Fibroblast of the conjunctiva (primary cell): ENCODE results near the gene OPCML.

Experiments
- DNase-seq: peaks from one replicate; pipeline ENCODE4 v3.0.0-alpha.2; 2010; ENCODE audit warnings: low read depth

The OPCML gene

GRCh38 chr11:133503236-133503635, 29.1 kb downstream of the OPCML start:
- DNase-seq, result no peak

- DNase-seq, result no peak
Observed at GRCh38 chr11:133501643-133502539, 30.4 kb downstream of the OPCML start.

GRCh38 chr11:133500936-133501335, 31.4 kb downstream of the OPCML start:
- no peak for DNase-seq

- DNase-seq, result no peak
Observed at GRCh38 chr11:133500435-133500834, 31.9 kb downstream of the OPCML start.

GRCh38 chr11:133498969-133499368, 33.3 kb downstream of the OPCML start:
- DNase-seq, result no peak

- DNase-seq, result no peak
Observed at GRCh38 chr11:133497477-133498140, 34.7 kb downstream of the OPCML start.

GRCh38 chr11:133492895-133493294, 39.4 kb downstream of the OPCML start:
- DNase-seq, result no peak

- no peak for DNase-seq
Observed at GRCh38 chr11:133491680-133492383, 40.5 kb downstream of the OPCML start.

- no peak for DNase-seq
Observed at GRCh38 chr11:133480722-133481121, 51.6 kb downstream of the OPCML start.

- no peak for DNase-seq
Observed at GRCh38 chr11:133479209-133479608, 53.1 kb downstream of the OPCML start.

- no peak for DNase-seq
Observed at GRCh38 chr11:133477251-133477625, 55.1 kb downstream of the OPCML start.

GRCh38 chr11:133476570-133477250, 55.6 kb downstream of the OPCML start:
- no peak for DNase-seq

- DNase-seq, result no peak
Observed at GRCh38 chr11:133474461-133474860, 57.8 kb downstream of the OPCML start.

- no peak for DNase-seq
Observed at GRCh38 chr11:133467686-133468085, 64.6 kb downstream of the OPCML start.

- DNase-seq, result no peak
Observed at GRCh38 chr11:133443206-133443747, 89.0 kb downstream of the OPCML start.

GRCh38 chr11:133441964-133442660, 90.2 kb downstream of the OPCML start:
- DNase-seq, result no peak

- DNase-seq, result no peak
Observed at GRCh38 chr11:133425992-133426391, 106.3 kb downstream of the OPCML start.

GRCh38 chr11:133425245-133425644, 107.1 kb downstream of the OPCML start:
- no peak for DNase-seq

- DNase-seq, result no peak
Observed at GRCh38 chr11:133418218-133418617, 114.1 kb downstream of the OPCML start.

GRCh38 chr11:133414506-133414905, 117.8 kb downstream of the OPCML start:
- DNase-seq, result no peak

- no peak for DNase-seq
Observed at GRCh38 chr11:133413703-133414102, 118.6 kb downstream of the OPCML start.
